ENCODE results near the gene KPNA6.

The KPNA6 gene

GRCh38 chr1:32186077-32186476 is 78.2 kb downstream of the KPNA6 start:
- Histone ChIP-seq H3K27me3 (ENCODE audit: control insufficient read depth, insufficient read depth, low read length, poor library complexity, severe bottlenecking) (no peaks in the 10 kb centered on the region), H3K4me1 (ENCODE audit: control insufficient read depth, insufficient read depth, low read length) (peaks cover 3% of the 10 kb centered on the region), H3K9me3 (ENCODE audit: control insufficient read depth, low read length) (no peaks in the 10 kb centered on the region), H3K36me3 (ENCODE audit: control insufficient read depth, insufficient read depth, low read length) (peaks cover 77% of the 10 kb centered on the region), H3K27ac (ENCODE audit: insufficient read depth, low read depth, low read length, poor library complexity, severe bottlenecking) (no peak overlapping the region), H3K4me3 (ENCODE audit: insufficient read depth, low read depth, low read length) (no peak overlapping the region)
- 93 to 98% methylated on average over 2 of the region's 2 CpGs for WGBS, 2 experiments

DNA sequence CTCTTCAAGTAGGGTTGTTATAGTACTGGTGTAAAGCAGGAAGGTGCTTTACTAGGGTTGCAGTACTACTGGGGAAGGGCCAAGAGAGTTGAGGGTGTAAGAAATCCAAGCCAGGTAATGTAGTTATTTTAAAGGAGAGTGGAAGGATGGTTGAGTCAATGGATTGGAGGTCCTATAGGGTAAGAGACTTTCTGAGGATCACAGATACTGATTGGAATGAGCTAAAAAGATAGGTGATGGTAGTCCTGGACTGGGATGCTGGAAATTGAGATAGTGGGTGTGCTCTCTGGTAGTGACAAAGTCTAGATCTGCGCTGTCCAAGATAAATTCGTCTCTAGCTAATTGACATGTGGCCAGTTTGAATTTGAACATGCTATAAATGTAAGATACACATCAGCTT is 78.6 kb downstream of the KPNA6 start:
- Histone ChIP-seq H3K4me1 (ENCODE audit: control insufficient read depth, insufficient read depth, low read length) (no peaks in the 10 kb centered on the region), H3K27me3 (ENCODE audit: control insufficient read depth, insufficient read depth, low read length, poor library complexity, severe bottlenecking) (no peaks in the 10 kb centered on the region), H3K4me3 (ENCODE audit: insufficient read depth, low read depth, low read length) (no peak overlapping the region), H3K27ac (ENCODE audit: insufficient read depth, low read depth, low read length, poor library complexity, severe bottlenecking) (no peak overlapping the region), H3K36me3 (ENCODE audit: control insufficient read depth, insufficient read depth, low read length) (peaks cover 79% of the 10 kb centered on the region), H3K9me3 (ENCODE audit: control insufficient read depth, low read length) (no peaks in the 10 kb centered on the region)
- 92 to 100% methylated on average over 2 of the region's 2 CpGs for WGBS, 2 experiments

- Histone ChIP-seq H3K4me1 (ENCODE audit: control insufficient read depth, insufficient read depth, low read length) (no peaks in the 10 kb centered on the region), H3K4me3 (ENCODE audit: insufficient read depth, low read depth, low read length) (no peak overlapping the region), H3K9me3 (ENCODE audit: control insufficient read depth, low read length) (no peaks in the 10 kb centered on the region), H3K36me3 (ENCODE audit: control insufficient read depth, insufficient read depth, low read length) (peaks cover 83% of the 10 kb centered on the region), H3K27ac (ENCODE audit: insufficient read depth, low read depth, low read length, poor library complexity, severe bottlenecking) (no peak overlapping the region), H3K27me3 (ENCODE audit: control insufficient read depth, insufficient read depth, low read length, poor library complexity, severe bottlenecking) (no peaks in the 10 kb centered on the region)
- WGBS, 2 experiments: 96 to 98% methylated on average over 9 of the region's 9 CpGs
Measured at GRCh38 chr1:32187850-32188249, 80.0 kb downstream of the KPNA6 start.

- H3K36me3 ChIP-seq (ENCODE audit: control insufficient read depth, insufficient read depth, low read length): peaks cover 88% of the 10 kb centered on the region
- H3K27me3 ChIP-seq (ENCODE audit: control insufficient read depth, insufficient read depth, low read length, poor library complexity, severe bottlenecking): no peaks in the 10 kb centered on the region
- H3K9me3 ChIP-seq (ENCODE audit: control insufficient read depth, low read length): no peaks in the 10 kb centered on the region
- 95 to 97% methylated on average over 8 of the region's 8 CpGs for WGBS, 2 experiments
- no peak overlapping the region for H3K27ac ChIP-seq (ENCODE audit: insufficient read depth, low read depth, low read length, poor library complexity, severe bottlenecking)
- no peak overlapping the region for H3K4me3 ChIP-seq (ENCODE audit: insufficient read depth, low read depth, low read length)
- H3K4me1 ChIP-seq (ENCODE audit: control insufficient read depth, insufficient read depth, low read length): peaks cover 2% of the 10 kb centered on the region
Measured at GRCh38 chr1:32192220-32192948, 84.5 kb downstream of the KPNA6 start.

- Histone ChIP-seq H3K36me3 (ENCODE audit: control insufficient read depth, insufficient read depth, low read length) (peaks cover 63% of the 10 kb centered on the region), H3K9me3 (ENCODE audit: control insufficient read depth, low read length) (no peaks in the 10 kb centered on the region), H3K27ac (ENCODE audit: insufficient read depth, low read depth, low read length, poor library complexity, severe bottlenecking) (no peak overlapping the region), H3K4me3 (ENCODE audit: insufficient read depth, low read depth, low read length) (no peak overlapping the region), H3K4me1 (ENCODE audit: control insufficient read depth, insufficient read depth, low read length) (peaks cover 27% of the 10 kb centered on the region), H3K27me3 (ENCODE audit: control insufficient read depth, insufficient read depth, low read length, poor library complexity, severe bottlenecking) (no peaks in the 10 kb centered on the region)
- 95 to 97% methylated on average over 6 of the region's 6 CpGs for WGBS, 2 experiments
Measured at GRCh38 chr1:32194984-32195383, 87.1 kb downstream of the KPNA6 start.

GRCh38 chr1:32195531-32195930 is 87.7 kb downstream of the KPNA6 start:
- WGBS, 2 experiments: 95 to 96% methylated on average over 3 of the region's 3 CpGs
- Histone ChIP-seq H3K36me3 (ENCODE audit: control insufficient read depth, insufficient read depth, low read length) (peaks cover 57% of the 10 kb centered on the region), H3K27me3 (ENCODE audit: control insufficient read depth, insufficient read depth, low read length, poor library complexity, severe bottlenecking) (no peaks in the 10 kb centered on the region), H3K4me1 (ENCODE audit: control insufficient read depth, insufficient read depth, low read length) (peaks cover 28% of the 10 kb centered on the region), H3K9me3 (ENCODE audit: control insufficient read depth, low read length) (no peaks in the 10 kb centered on the region), H3K27ac (ENCODE audit: insufficient read depth, low read depth, low read length, poor library complexity, severe bottlenecking) (no peak overlapping the region), H3K4me3 (ENCODE audit: insufficient read depth, low read depth, low read length) (no peak overlapping the region)

DNA sequence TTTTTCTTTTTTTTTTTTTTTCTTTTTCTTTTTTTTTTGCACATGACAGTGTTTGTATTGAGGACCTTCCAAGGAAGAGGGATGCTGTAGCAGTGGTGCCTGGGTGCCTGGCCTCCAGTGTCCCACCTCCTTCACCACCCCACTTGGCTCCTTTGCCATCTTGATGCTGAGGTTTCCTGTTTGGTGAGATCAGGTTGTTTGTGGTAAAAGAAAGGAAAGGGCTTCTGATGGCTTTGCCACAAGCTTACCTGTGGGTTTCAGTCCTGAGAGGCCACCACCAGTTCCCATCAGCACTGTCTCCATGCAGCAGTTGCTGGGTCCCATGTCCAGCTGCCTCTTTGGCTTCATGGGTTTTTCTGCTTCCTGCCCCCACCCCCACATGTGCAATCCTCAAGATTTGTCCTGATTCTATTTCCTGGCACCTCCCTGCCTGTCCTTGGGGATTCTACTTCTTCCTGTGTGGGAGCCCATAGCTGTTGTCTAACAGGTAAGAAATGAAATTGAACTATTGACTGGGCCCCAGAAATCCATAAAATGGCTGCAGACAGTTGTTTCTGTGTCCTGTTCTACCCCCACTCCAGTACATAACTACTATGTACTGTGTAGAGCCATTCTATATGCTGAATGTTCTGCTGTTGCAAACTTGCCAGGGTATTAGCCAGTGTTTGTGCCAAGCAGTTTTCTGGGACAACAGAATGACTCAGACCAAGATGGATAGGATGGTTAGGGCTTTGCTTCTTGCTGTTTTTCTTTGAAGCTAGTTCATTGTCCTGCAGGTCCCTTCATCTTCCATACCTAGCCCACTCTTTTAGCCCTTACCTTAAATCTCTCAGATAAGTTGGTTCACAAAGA is 88.3 kb downstream of the KPNA6 start:
- no peak overlapping the region for H3K27ac ChIP-seq (ENCODE audit: insufficient read depth, low read depth, low read length, poor library complexity, severe bottlenecking)
- no peaks in the 10 kb centered on the region for H3K27me3 ChIP-seq (ENCODE audit: control insufficient read depth, insufficient read depth, low read length, poor library complexity, severe bottlenecking)
- no peak overlapping the region for H3K4me3 ChIP-seq (ENCODE audit: insufficient read depth, low read depth, low read length)
- no peaks in the 10 kb centered on the region for H3K9me3 ChIP-seq (ENCODE audit: control insufficient read depth, low read length)
- H3K4me1 ChIP-seq (ENCODE audit: control insufficient read depth, insufficient read depth, low read length): peaks cover 28% of the 10 kb centered on the region
- peaks cover 51% of the 10 kb centered on the region for H3K36me3 ChIP-seq (ENCODE audit: control insufficient read depth, insufficient read depth, low read length)

DNA sequence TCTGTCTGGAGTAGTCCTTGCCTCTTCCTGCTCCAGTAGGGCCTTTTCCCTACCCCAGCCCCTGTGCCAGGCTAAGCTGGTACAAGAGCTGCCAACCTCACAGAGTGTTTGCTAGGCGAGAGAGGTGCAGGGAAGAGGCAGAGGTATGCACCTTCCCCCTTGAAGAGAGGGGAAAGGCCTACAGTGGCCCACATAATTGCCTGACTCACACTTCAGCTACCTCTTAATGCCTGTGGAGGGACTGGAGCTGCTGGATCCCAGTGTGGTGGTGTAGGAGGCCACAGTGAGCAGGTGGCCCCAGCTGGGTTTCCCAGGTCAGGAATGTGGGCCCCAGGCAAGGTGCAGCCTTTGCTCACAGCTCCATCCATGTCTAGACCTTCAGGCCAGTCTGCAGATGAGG is 89.2 kb downstream of the KPNA6 start:
- Histone ChIP-seq H3K4me1 (ENCODE audit: control insufficient read depth, insufficient read depth, low read length) (peaks cover 33% of the 10 kb centered on the region), H3K27me3 (ENCODE audit: control insufficient read depth, insufficient read depth, low read length, poor library complexity, severe bottlenecking) (no peaks in the 10 kb centered on the region), H3K36me3 (ENCODE audit: control insufficient read depth, insufficient read depth, low read length) (peaks cover 45% of the 10 kb centered on the region), H3K4me3 (ENCODE audit: insufficient read depth, low read depth, low read length) (no peak overlapping the region), H3K9me3 (ENCODE audit: control insufficient read depth, low read length) (no peaks in the 10 kb centered on the region), H3K27ac (ENCODE audit: insufficient read depth, low read depth, low read length, poor library complexity, severe bottlenecking) (no peak overlapping the region)
- 88 to 100% methylated on average over 1 of the region's 1 CpG for WGBS, 2 experiments

GRCh38 chr1:32197837-32198236 is 90.0 kb downstream of the KPNA6 start:
- Histone ChIP-seq H3K36me3 (ENCODE audit: control insufficient read depth, insufficient read depth, low read length) (peaks cover 37% of the 10 kb centered on the region), H3K9me3 (ENCODE audit: control insufficient read depth, low read length) (no peaks in the 10 kb centered on the region), H3K4me3 (ENCODE audit: insufficient read depth, low read depth, low read length) (no peak overlapping the region), H3K27me3 (ENCODE audit: control insufficient read depth, insufficient read depth, low read length, poor library complexity, severe bottlenecking) (no peaks in the 10 kb centered on the region), H3K27ac (ENCODE audit: insufficient read depth, low read depth, low read length, poor library complexity, severe bottlenecking) (no peak overlapping the region), H3K4me1 (ENCODE audit: control insufficient read depth, insufficient read depth, low read length) (peaks cover 33% of the 10 kb centered on the region)
- 80 to 91% methylated on average over 5 to 6 of the region's 6 CpGs for WGBS, 2 experiments

- Histone ChIP-seq H3K4me1 (ENCODE audit: control insufficient read depth, insufficient read depth, low read length) (peaks cover 33% of the 10 kb centered on the region), H3K36me3 (ENCODE audit: control insufficient read depth, insufficient read depth, low read length) (peaks cover 31% of the 10 kb centered on the region), H3K27me3 (ENCODE audit: control insufficient read depth, insufficient read depth, low read length, poor library complexity, severe bottlenecking) (no peaks in the 10 kb centered on the region), H3K4me3 (ENCODE audit: insufficient read depth, low read depth, low read length) (no peak overlapping the region), H3K27ac (ENCODE audit: insufficient read depth, low read depth, low read length, poor library complexity, severe bottlenecking) (no peak overlapping the region), H3K9me3 (ENCODE audit: control insufficient read depth, low read length) (no peaks in the 10 kb centered on the region)
- WGBS, 2 experiments: 93 to 94% methylated on average over 3 of the region's 3 CpGs
Measured at GRCh38 chr1:32198237-32199042, 90.6 kb downstream of the KPNA6 start.
